Activated CD4-positive, alpha-beta T cell treated with anti-CD3 and anti-CD28 coated beads, Interleukin-2, amount 10 ng/mL, durations not matched to agents 24 days and 14 days (primary cell): ENCODE data around the gene STUM. TPM values are rescaled to one million over a fixed set of nuclear protein-coding genes. Genes with fewer than 3 reads are reported as not detected.

Experiments used
- DNase-seq: peaks from one replicate; pipeline ENCODE4 v3.0.0; 2022
- H3K27ac Mint-ChIP-seq: one replicate; pipeline ENCODE4 v1.8.0; 2022; ENCODE audit warnings: mild to moderate bottlenecking, mixed read lengths
- H3K27me3 Mint-ChIP-seq: one replicate; pipeline ENCODE4 v1.8.0; 2022; ENCODE audit warnings: mixed read lengths
- H3K36me3 Mint-ChIP-seq: one replicate; pipeline ENCODE4 v1.8.0; 2022; ENCODE audit warnings: low read depth, mild to moderate bottlenecking, mixed read lengths
- H3K4me1 Mint-ChIP-seq: one replicate; pipeline ENCODE4 v1.8.0; 2021; ENCODE audit warnings: mixed read lengths
- H3K4me3 Mint-ChIP-seq: one replicate; pipeline ENCODE4 v1.8.0; 2022; ENCODE audit warnings: mild to moderate bottlenecking, moderate library complexity, mixed read lengths
- H3K9me3 Mint-ChIP-seq: one replicate; pipeline ENCODE4 v1.8.0; 2021; ENCODE audit warnings: mixed read lengths
- intact Hi-C: fragments of 100-400 bp; cut with micrococcal nuclease; formaldehyde crosslinking; loops from one replicate; pipeline ENCODE4 v1.15.1; 2023
- total RNA-seq: library from RNA; stranded (reverse); gene quantifications from 2 replicates; pipeline ENCODE4 v1.2.3, GENCODE V29; 2022

The STUM gene
- total RNA-seq, 1 donor from 2014 or later, result not detected

GRCh38 chr1:226575436-226575720 lies 26.8 kb downstream of the STUM start:
- Mint-ChIP-seq H3K9me3 (no peaks in the 10 kb centered on the region), H3K4me1 (no peaks in the 10 kb centered on the region), H3K36me3 (no peaks in the 10 kb centered on the region), H3K27me3 (no peaks in the 10 kb centered on the region), H3K4me3 (no peak overlapping the region), H3K27ac (no peak overlapping the region)
- no peak for DNase-seq
- intact Hi-C loops, result no loop called here

- H3K27me3 Mint-ChIP-seq, result no peaks in the 10 kb centered on the region
- H3K36me3 Mint-ChIP-seq, result no peaks in the 10 kb centered on the region
- no peak overlapping the region for H3K27ac Mint-ChIP-seq
- no peaks in the 10 kb centered on the region for H3K4me1 Mint-ChIP-seq
- H3K4me3 Mint-ChIP-seq, result no peak overlapping the region
- H3K9me3 Mint-ChIP-seq, result no peaks in the 10 kb centered on the region
- intact Hi-C loops, result no loop called here
- DNase-seq, result no peak
Measured at GRCh38 chr1:226575739-226576378, 27.3 kb downstream of the STUM start.

- H3K27me3 Mint-ChIP-seq, result no peaks in the 10 kb centered on the region
- H3K4me1 Mint-ChIP-seq, result no peaks in the 10 kb centered on the region
- intact Hi-C loops, result no loop called here
- no peak for DNase-seq
- no peaks in the 10 kb centered on the region for H3K9me3 Mint-ChIP-seq
- H3K36me3 Mint-ChIP-seq, result no peaks in the 10 kb centered on the region
- H3K4me3 Mint-ChIP-seq, result no peak overlapping the region
- no peak overlapping the region for H3K27ac Mint-ChIP-seq
Measured at GRCh38 chr1:226576601-226577000, 28.0 kb downstream of the STUM start.

GRCh38 chr1:226577401-226578180 lies 29.0 kb downstream of the STUM start:
- Mint-ChIP-seq H3K9me3 (no peaks in the 10 kb centered on the region), H3K27ac (no peak overlapping the region), H3K27me3 (no peaks in the 10 kb centered on the region), H3K36me3 (no peaks in the 10 kb centered on the region), H3K4me1 (no peaks in the 10 kb centered on the region), H3K4me3 (no peak overlapping the region)
- DNase-seq, result no peak
- intact Hi-C loops, result no loop called here

GRCh38 chr1:226578946-226579578 lies 30.5 kb downstream of the STUM start:
- no peak overlapping the region for H3K27ac Mint-ChIP-seq
- no peak overlapping the region for H3K4me3 Mint-ChIP-seq
- no peaks in the 10 kb centered on the region for H3K36me3 Mint-ChIP-seq
- DNase-seq, result no peak
- no peaks in the 10 kb centered on the region for H3K4me1 Mint-ChIP-seq
- intact Hi-C loops, result no loop called here
- no peaks in the 10 kb centered on the region for H3K27me3 Mint-ChIP-seq
- H3K9me3 Mint-ChIP-seq, result no peaks in the 10 kb centered on the region

GRCh38 chr1:226579781-226580323 lies 31.3 kb downstream of the STUM start:
- intact Hi-C loops, result no loop called here
- no peak overlapping the region for H3K27ac Mint-ChIP-seq
- no peak overlapping the region for H3K4me3 Mint-ChIP-seq
- no peaks in the 10 kb centered on the region for H3K9me3 Mint-ChIP-seq
- DNase-seq, result no peak
- H3K4me1 Mint-ChIP-seq, result no peaks in the 10 kb centered on the region
- no peaks in the 10 kb centered on the region for H3K36me3 Mint-ChIP-seq
- no peaks in the 10 kb centered on the region for H3K27me3 Mint-ChIP-seq

GRCh38 chr1:226580625-226581270 lies 32.2 kb downstream of the STUM start:
- DNase-seq, result no peak
- Mint-ChIP-seq H3K27ac (no peak overlapping the region), H3K4me3 (no peak overlapping the region), H3K27me3 (no peaks in the 10 kb centered on the region), H3K36me3 (no peaks in the 10 kb centered on the region), H3K9me3 (no peaks in the 10 kb centered on the region), H3K4me1 (no peaks in the 10 kb centered on the region)
- intact Hi-C loops, result no loop called here

- H3K36me3 Mint-ChIP-seq, result no peaks in the 10 kb centered on the region
- H3K27ac Mint-ChIP-seq, result no peak overlapping the region
- intact Hi-C loops, result no loop called here
- no peaks in the 10 kb centered on the region for H3K9me3 Mint-ChIP-seq
- H3K4me1 Mint-ChIP-seq, result no peaks in the 10 kb centered on the region
- DNase-seq, result no peak
- H3K27me3 Mint-ChIP-seq, result no peaks in the 10 kb centered on the region
- H3K4me3 Mint-ChIP-seq, result no peak overlapping the region
Measured at GRCh38 chr1:226581650-226582330, 33.2 kb downstream of the STUM start.

- H3K36me3 Mint-ChIP-seq, result no peaks in the 10 kb centered on the region
- H3K9me3 Mint-ChIP-seq, result no peaks in the 10 kb centered on the region
- no peak for DNase-seq
- intact Hi-C loops, result no loop called here
- no peaks in the 10 kb centered on the region for H3K27me3 Mint-ChIP-seq
- no peaks in the 10 kb centered on the region for H3K4me1 Mint-ChIP-seq
- no peak overlapping the region for H3K4me3 Mint-ChIP-seq
- H3K27ac Mint-ChIP-seq, result no peak overlapping the region
Measured at GRCh38 chr1:226582966-226583365, 34.4 kb downstream of the STUM start.

GRCh38 chr1:226584164-226584563 lies 35.6 kb downstream of the STUM start:
- Mint-ChIP-seq H3K27ac (no peak overlapping the region), H3K4me1 (no peaks in the 10 kb centered on the region), H3K36me3 (no peaks in the 10 kb centered on the region), H3K4me3 (no peak overlapping the region), H3K27me3 (no peaks in the 10 kb centered on the region), H3K9me3 (no peaks in the 10 kb centered on the region)
- intact Hi-C loops, result no loop called here
- no peak for DNase-seq

GRCh38 chr1:226586116-226586515 lies 37.6 kb downstream of the STUM start:
- Mint-ChIP-seq H3K27ac (no peak overlapping the region), H3K9me3 (no peaks in the 10 kb centered on the region), H3K4me1 (no peaks in the 10 kb centered on the region), H3K36me3 (no peaks in the 10 kb centered on the region), H3K27me3 (peaks cover 2% of the 10 kb centered on the region), H3K4me3 (no peak overlapping the region)
- no peak for DNase-seq
- intact Hi-C loops, result no loop called here

- no peak overlapping the region for H3K4me3 Mint-ChIP-seq
- peaks cover 2% of the 10 kb centered on the region for H3K27me3 Mint-ChIP-seq
- intact Hi-C loops, result no loop called here
- DNase-seq, result no peak
- no peak overlapping the region for H3K27ac Mint-ChIP-seq
- no peaks in the 10 kb centered on the region for H3K4me1 Mint-ChIP-seq
- H3K9me3 Mint-ChIP-seq, result no peaks in the 10 kb centered on the region
- no peaks in the 10 kb centered on the region for H3K36me3 Mint-ChIP-seq
Measured at GRCh38 chr1:226586650-226587422, 38.3 kb downstream of the STUM start.

- no peaks in the 10 kb centered on the region for H3K9me3 Mint-ChIP-seq
- no peak overlapping the region for H3K4me3 Mint-ChIP-seq
- no peaks in the 10 kb centered on the region for H3K4me1 Mint-ChIP-seq
- H3K27ac Mint-ChIP-seq, result no peak overlapping the region
- no peak for DNase-seq
- intact Hi-C loops, result no loop called here
- H3K36me3 Mint-ChIP-seq, result no peaks in the 10 kb centered on the region
- peaks cover 2% of the 10 kb centered on the region for H3K27me3 Mint-ChIP-seq
Measured at GRCh38 chr1:226588484-226588883, 39.9 kb downstream of the STUM start.
